GM12865 (cell line): Measurements from ENCODE around the gene HJV.
"Not testable (repeated sequence)": the region's sequence is repeated elsewhere in the genome, so short reads cannot be mapped to it uniquely, and the experiment has no call there.

Experiments used
- DNase-seq: peaks from one replicate; pipeline ENCODE4 v3.0.0; 2010; ENCODE audit warnings: low read depth
- H3K4me3 ChIP-seq: 2 replicates; pipeline ENCODE4 v1.5.1; 2011; ENCODE audit warnings: mild to moderate bottlenecking, low read depth, low read length, control low read depth
- CTCF ChIP-seq: IDR thresholded peaks from 2 replicates; pipeline ENCODE4 v1.5.1; 2011; ENCODE audit warnings: low read length, control low read depth, low read depth, inconsistent platforms; ENCODE audit not compliant: insufficient read depth; ENCODE audit errors: missing control alignments

HJV gene

GRCh38 chr1:146039844-146040194 is 18.3 kb upstream of the HJV start:
- no peak overlapping the region for H3K4me3 ChIP-seq
- no peak for DNase-seq
- TF ChIP-seq CTCF: no peak

GRCh38 chr1:146036965-146037646 is 15.6 kb upstream of the HJV start:
- TF ChIP-seq CTCF: no peak

GRCh38 chr1:146036241-146036964 is 14.9 kb upstream of the HJV start:
- peak overlapping the region; percentile 93 for H3K4me3 ChIP-seq
- no peak for DNase-seq
- no peak for TF ChIP-seq CTCF

More at GRCh38 chr1:146036965-146037646, 15.6 kb upstream of the HJV start:
- peak overlapping the region; percentile 93 for H3K4me3 ChIP-seq
- DNase-seq: peak; percentile 88

GRCh38 chr1:146035048-146035423 is 13.5 kb upstream of the HJV start:
- DNase-seq: peak; percentile 35
- TF ChIP-seq CTCF: no peak
- H3K4me3 ChIP-seq: peak overlapping the region; percentile 26

GRCh38 chr1:146032631-146033219 is 11.2 kb upstream of the HJV start:
- no peak overlapping the region for H3K4me3 ChIP-seq
- DNase-seq: peak; percentile 67
- peak; percentile 47 for TF ChIP-seq CTCF

- TF ChIP-seq CTCF: no peak
These were observed 9.9 kb upstream of the HJV start for GRCh38 chr1:146031476-146031875.

GRCh38 chr1:146029117-146029516 is 7.6 kb upstream of the HJV start:
- H3K4me3 ChIP-seq: no peak overlapping the region
- no peak for TF ChIP-seq CTCF
- DNase-seq: no peak

More at GRCh38 chr1:146031476-146031875, 9.9 kb upstream of the HJV start:
- no peak overlapping the region for H3K4me3 ChIP-seq
- no peak for DNase-seq

GRCh38 chr1:146026650-146027049 is 5.1 kb upstream of the HJV start:
- H3K4me3 ChIP-seq: not testable (repeated sequence)

GRCh38 chr1:146025787-146026495 is 4.4 kb upstream of the HJV start:
- not testable (repeated sequence) for DNase-seq, H3K4me3 ChIP-seq

More at GRCh38 chr1:146026650-146027049, 5.1 kb upstream of the HJV start:
- DNase-seq: not testable (repeated sequence)
